ENCODE measurements around the gene NACA.

Gene NACA

GRCh38 chr12:56718636-56719035, 6.5 kb downstream of the NACA start:
- no peak overlapping the region for H3K23ac ChIP-seq (ENCODE audit: low read length in 2 of 2)
- peaks cover 63 to 79% of the 10 kb centered on the region in 2 experiments for H3K36me3 ChIP-seq (ENCODE audit: control insufficient read depth in 1 of 2, insufficient read depth in 2 of 2, low read depth in 1 of 2, low read length in 2 of 2)
- H3K9me3 ChIP-seq (ENCODE audit: control insufficient read depth, low read length), result no peaks in the 10 kb centered on the region
- no peak overlapping the region for H4K91ac ChIP-seq (ENCODE audit: low read length)
- H2AFZ ChIP-seq (ENCODE audit: low read depth, low read length), result no peak overlapping the region
- no peak overlapping the region for H2BK15ac ChIP-seq (ENCODE audit: low read depth, poor library complexity, severe bottlenecking)
- H3K79me1 ChIP-seq (replicated peaks; ENCODE audit: low read length, poor library complexity, severe bottlenecking), result peaks cover 5% of the 10 kb centered on the region
- H3K27me3 ChIP-seq (ENCODE audit: control insufficient read depth in 1 of 2, insufficient read depth in 1 of 2, low read length in 2 of 2), result no peaks in the 10 kb centered on the region
- no peak overlapping the region for H3K9ac ChIP-seq (ENCODE audit: low read length)
- no peak overlapping the region for H2BK5ac ChIP-seq (ENCODE audit: low read depth, low read length, poor library complexity, severe bottlenecking)
- H2BK12ac ChIP-seq (ENCODE audit: low read length in 2 of 2), result no peak overlapping the region
- H3K18ac ChIP-seq (ENCODE audit: low read depth in 1 of 2, low read length in 2 of 2), result no peak overlapping the region
- no peak overlapping the region for H3K14ac ChIP-seq (ENCODE audit: low read length in 2 of 2)
- H3K4ac ChIP-seq (ENCODE audit: low read depth in 1 of 2, low read length in 2 of 2), result no peak overlapping the region
- H2AK5ac ChIP-seq (ENCODE audit: low read length, severe bottlenecking), result no peak overlapping the region
- WGBS, result 91% methylated on average over 4 of the region's 4 CpGs
- no peak overlapping the region for H2BK120ac ChIP-seq (ENCODE audit: low read depth, low read length)
- no peak overlapping the region for H3K27ac ChIP-seq (ENCODE audit: low read length, poor library complexity, severe bottlenecking)
- DNase-seq, result no peak
- H3K4me2 ChIP-seq (ENCODE audit: low read length, poor library complexity, severe bottlenecking), result no peak overlapping the region
- H3K4me3 ChIP-seq (ENCODE audit: insufficient read depth in 1 of 2, low read depth in 1 of 2, low read length in 2 of 2), result no peak overlapping the region
- H3K4me1 ChIP-seq (ENCODE audit: control insufficient read depth, insufficient read depth, low read depth, low read length), result peaks cover 24% of the 10 kb centered on the region
- no peak overlapping the region for H4K8ac ChIP-seq (ENCODE audit: low read length)

DNA sequence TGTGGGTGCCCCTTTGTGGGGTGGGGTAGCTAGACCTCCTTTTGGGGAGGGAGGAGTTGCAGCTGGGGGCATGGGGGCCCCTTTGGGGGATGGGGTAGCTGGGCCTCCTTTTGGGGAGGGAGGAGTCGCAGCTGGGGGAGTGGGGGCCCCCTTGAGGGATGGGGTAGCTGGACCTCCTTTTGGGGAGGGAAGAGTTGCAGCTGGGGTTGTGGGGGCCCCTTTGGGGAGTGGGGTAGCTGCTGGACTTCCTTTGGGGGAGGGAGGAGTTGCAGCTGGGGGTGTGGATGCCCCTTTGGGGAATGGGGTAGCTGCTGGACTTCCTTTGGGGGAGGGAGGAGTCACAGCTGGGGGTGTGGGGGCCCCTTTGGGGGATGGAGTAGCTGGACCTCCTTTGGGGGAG, 7.0 kb downstream of the NACA start:
- WGBS, result 91% methylated on average over 1 of the region's 1 CpG

DNA sequence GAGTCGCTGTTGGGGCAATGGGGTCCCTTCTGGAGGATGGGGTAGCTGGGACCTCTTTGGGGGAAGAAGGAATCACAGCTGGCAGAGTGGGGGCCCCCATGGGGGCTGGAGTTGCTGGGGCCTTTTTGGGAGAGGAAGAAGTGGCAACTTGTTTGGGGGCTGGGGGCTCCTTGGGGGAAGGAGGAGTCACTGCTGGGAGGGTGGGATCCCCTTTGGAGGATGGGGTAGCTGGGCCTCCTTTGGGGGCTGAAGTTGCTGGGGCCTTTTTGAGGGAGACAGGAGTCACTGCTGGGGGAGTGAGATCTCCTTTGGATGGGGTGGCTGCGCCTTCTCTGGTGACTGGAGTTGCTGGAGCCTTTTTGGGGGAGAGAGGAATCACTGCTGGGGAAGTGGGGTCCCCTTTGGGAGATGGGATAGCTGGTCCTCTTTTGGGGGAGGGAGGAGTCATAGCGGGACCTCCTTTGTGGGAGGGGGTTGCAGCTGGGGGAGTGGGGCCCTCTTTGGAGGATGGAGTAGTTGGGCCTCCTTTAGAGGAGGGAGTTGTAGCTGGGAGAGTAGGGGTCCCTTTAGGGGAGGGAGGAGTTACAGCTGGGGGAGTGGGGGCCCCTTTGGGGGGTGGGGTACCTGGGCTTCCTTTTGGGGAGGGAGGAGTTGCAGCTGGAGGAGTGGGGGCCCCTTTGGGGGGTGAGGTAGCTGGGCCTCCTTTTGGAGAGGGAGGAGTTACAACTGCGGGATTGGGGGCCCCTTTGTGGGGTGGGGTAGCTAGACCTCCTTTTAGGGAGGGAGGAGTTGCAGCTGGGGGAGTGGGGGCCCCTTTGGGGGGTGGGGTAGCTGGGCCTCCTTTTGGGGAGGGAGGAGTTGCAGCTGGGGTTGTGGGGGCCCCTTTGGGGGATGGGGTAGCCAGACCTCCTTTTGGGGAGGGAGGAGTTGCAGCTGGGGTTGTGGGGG, 7.9 kb downstream of the NACA start:
- H4K8ac ChIP-seq (ENCODE audit: low read length), result no peak overlapping the region
- H3K4me1 ChIP-seq (ENCODE audit: control insufficient read depth, insufficient read depth, low read depth, low read length), result peaks cover 19% of the 10 kb centered on the region
- H3K14ac ChIP-seq (ENCODE audit: low read length in 2 of 2), result no peak overlapping the region
- no peaks in the 10 kb centered on the region for H3K9me3 ChIP-seq (ENCODE audit: control insufficient read depth, low read length)
- H2BK5ac ChIP-seq (ENCODE audit: low read depth, low read length, poor library complexity, severe bottlenecking), result no peak overlapping the region
- H3K18ac ChIP-seq (ENCODE audit: low read depth in 1 of 2, low read length in 2 of 2), result no peak overlapping the region
- no peak overlapping the region for H3K4me2 ChIP-seq (ENCODE audit: low read length, poor library complexity, severe bottlenecking)
- H3K4ac ChIP-seq (ENCODE audit: low read depth in 1 of 2, low read length in 2 of 2), result no peak overlapping the region
- H2AFZ ChIP-seq (ENCODE audit: low read depth, low read length), result no peak overlapping the region
- no peak overlapping the region for H3K23ac ChIP-seq (ENCODE audit: low read length in 2 of 2)
- H3K4me3 ChIP-seq (ENCODE audit: insufficient read depth in 1 of 2, low read depth in 1 of 2, low read length in 2 of 2), result no peak overlapping the region
- peaks cover 8% of the 10 kb centered on the region for H3K79me1 ChIP-seq (replicated peaks; ENCODE audit: low read length, poor library complexity, severe bottlenecking)
- no peaks in the 10 kb centered on the region for H3K27me3 ChIP-seq (ENCODE audit: control insufficient read depth in 1 of 2, insufficient read depth in 1 of 2, low read length in 2 of 2)
- no peak overlapping the region for H2BK120ac ChIP-seq (ENCODE audit: low read depth, low read length)
- no peak for DNase-seq
- H2BK12ac ChIP-seq (ENCODE audit: low read length in 2 of 2), result no peak overlapping the region
- 95% methylated on average over 4 of the region's 4 CpGs for WGBS
- no peak overlapping the region for H4K91ac ChIP-seq (ENCODE audit: low read length)
- H3K27ac ChIP-seq (ENCODE audit: low read length, poor library complexity, severe bottlenecking), result no peak overlapping the region
- no peak overlapping the region for H3K9ac ChIP-seq (ENCODE audit: low read length)
- no peak overlapping the region for H2AK5ac ChIP-seq (ENCODE audit: low read length, severe bottlenecking)
- H3K36me3 ChIP-seq (ENCODE audit: control insufficient read depth in 1 of 2, insufficient read depth in 2 of 2, low read depth in 1 of 2, low read length in 2 of 2), result peaks cover 61 to 79% of the 10 kb centered on the region in 2 experiments
- no peak overlapping the region for H2BK15ac ChIP-seq (ENCODE audit: low read depth, poor library complexity, severe bottlenecking)

More for the DNA sequence above, 7.0 kb downstream of the NACA start:
- Histone ChIP-seq H3K36me3 (ENCODE audit: control insufficient read depth in 1 of 2, insufficient read depth in 2 of 2, low read depth in 1 of 2, low read length in 2 of 2) (peaks cover 64 to 79% of the 10 kb centered on the region in 2 experiments), H3K23ac (ENCODE audit: low read length in 2 of 2) (no peak overlapping the region), H3K14ac (ENCODE audit: low read length in 2 of 2) (no peak overlapping the region), H4K91ac (ENCODE audit: low read length) (no peak overlapping the region), H3K27ac (ENCODE audit: low read length, poor library complexity, severe bottlenecking) (no peak overlapping the region), H3K9ac (ENCODE audit: low read length) (no peak overlapping the region), H3K4me1 (ENCODE audit: control insufficient read depth, insufficient read depth, low read depth, low read length) (peaks cover 24% of the 10 kb centered on the region), H3K4ac (ENCODE audit: low read depth in 1 of 2, low read length in 2 of 2) (no peak overlapping the region), H3K4me3 (ENCODE audit: insufficient read depth in 1 of 2, low read depth in 1 of 2, low read length in 2 of 2) (no peak overlapping the region), H3K79me1 (replicated peaks; ENCODE audit: low read length, poor library complexity, severe bottlenecking) (peaks cover 5% of the 10 kb centered on the region), H2AK5ac (ENCODE audit: low read length, severe bottlenecking) (no peak overlapping the region), H2BK5ac (ENCODE audit: low read depth, low read length, poor library complexity, severe bottlenecking) (no peak overlapping the region), H3K9me3 (ENCODE audit: control insufficient read depth, low read length) (no peaks in the 10 kb centered on the region), H2BK120ac (ENCODE audit: low read depth, low read length) (no peak overlapping the region), H4K8ac (ENCODE audit: low read length) (no peak overlapping the region), H3K4me2 (ENCODE audit: low read length, poor library complexity, severe bottlenecking) (no peak overlapping the region), H3K27me3 (ENCODE audit: control insufficient read depth in 1 of 2, insufficient read depth in 1 of 2, low read length in 2 of 2) (no peaks in the 10 kb centered on the region), H2AFZ (ENCODE audit: low read depth, low read length) (no peak overlapping the region), H2BK15ac (ENCODE audit: low read depth, poor library complexity, severe bottlenecking) (no peak overlapping the region), H2BK12ac (ENCODE audit: low read length in 2 of 2) (no peak overlapping the region), H3K18ac (ENCODE audit: low read depth in 1 of 2, low read length in 2 of 2) (no peak overlapping the region)
- no peak for DNase-seq

GRCh38 chr12:56716458-56716857, 8.6 kb downstream of the NACA start:
- no peak overlapping the region for H2BK120ac ChIP-seq (ENCODE audit: low read depth, low read length)
- no peak overlapping the region for H2BK12ac ChIP-seq (ENCODE audit: low read length in 2 of 2)
- H3K4me3 ChIP-seq (ENCODE audit: insufficient read depth in 1 of 2, low read depth in 1 of 2, low read length in 2 of 2), result peak overlapping the region in 1 of 2 experiments; percentile 28
- no peak overlapping the region for H3K27ac ChIP-seq (ENCODE audit: low read length, poor library complexity, severe bottlenecking)
- H4K91ac ChIP-seq (ENCODE audit: low read length), result no peak overlapping the region
- no peak overlapping the region for H3K18ac ChIP-seq (ENCODE audit: low read depth in 1 of 2, low read length in 2 of 2)
- H3K9me3 ChIP-seq (ENCODE audit: control insufficient read depth, low read length), result no peaks in the 10 kb centered on the region
- no peak overlapping the region for H4K8ac ChIP-seq (ENCODE audit: low read length)
- H3K4me1 ChIP-seq (ENCODE audit: control insufficient read depth, insufficient read depth, low read depth, low read length), result peaks cover 19% of the 10 kb centered on the region
- H3K4me2 ChIP-seq (ENCODE audit: low read length, poor library complexity, severe bottlenecking), result no peak overlapping the region
- H2AFZ ChIP-seq (ENCODE audit: low read depth, low read length), result no peak overlapping the region
- H3K4ac ChIP-seq (ENCODE audit: low read depth in 1 of 2, low read length in 2 of 2), result no peak overlapping the region
- H3K27me3 ChIP-seq (ENCODE audit: control insufficient read depth in 1 of 2, insufficient read depth in 1 of 2, low read length in 2 of 2), result no peaks in the 10 kb centered on the region
- H2BK5ac ChIP-seq (ENCODE audit: low read depth, low read length, poor library complexity, severe bottlenecking), result no peak overlapping the region
- DNase-seq, result no peak
- H2AK5ac ChIP-seq (ENCODE audit: low read length, severe bottlenecking), result no peak overlapping the region
- H3K9ac ChIP-seq (ENCODE audit: low read length), result no peak overlapping the region
- 91% methylated on average over 1 of the region's 1 CpG for WGBS
- H2BK15ac ChIP-seq (ENCODE audit: low read depth, poor library complexity, severe bottlenecking), result no peak overlapping the region
- no peak overlapping the region for H3K14ac ChIP-seq (ENCODE audit: low read length in 2 of 2)
- peaks cover 63 to 78% of the 10 kb centered on the region in 2 experiments for H3K36me3 ChIP-seq (ENCODE audit: control insufficient read depth in 1 of 2, insufficient read depth in 2 of 2, low read depth in 1 of 2, low read length in 2 of 2)
- peaks cover 8% of the 10 kb centered on the region for H3K79me1 ChIP-seq (replicated peaks; ENCODE audit: low read length, poor library complexity, severe bottlenecking)
- H3K23ac ChIP-seq (ENCODE audit: low read length in 2 of 2), result no peak overlapping the region

Data from mesenchymal stem cell (in vitro differentiated cells and primary cell).